ENCODE measurements around the gene NKD1.

GRCh38 chr16:50611995-50612848 is 64.0 kb downstream of the NKD1 start:
- no peak for TF ChIP-seq CTCF (IDR thresholded peaks at IDR 0.05)
- TF ChIP-seq POLR2AphosphoS5 (IDR thresholded peaks at IDR 0.05) = no peak
- no peak for TF ChIP-seq POLR2A (IDR thresholded peaks at IDR 0.05)

All from breast epithelium (tissue), 3 donors.